ENCODE data around the gene TUBA4B.

Gene TUBA4B

DNA sequence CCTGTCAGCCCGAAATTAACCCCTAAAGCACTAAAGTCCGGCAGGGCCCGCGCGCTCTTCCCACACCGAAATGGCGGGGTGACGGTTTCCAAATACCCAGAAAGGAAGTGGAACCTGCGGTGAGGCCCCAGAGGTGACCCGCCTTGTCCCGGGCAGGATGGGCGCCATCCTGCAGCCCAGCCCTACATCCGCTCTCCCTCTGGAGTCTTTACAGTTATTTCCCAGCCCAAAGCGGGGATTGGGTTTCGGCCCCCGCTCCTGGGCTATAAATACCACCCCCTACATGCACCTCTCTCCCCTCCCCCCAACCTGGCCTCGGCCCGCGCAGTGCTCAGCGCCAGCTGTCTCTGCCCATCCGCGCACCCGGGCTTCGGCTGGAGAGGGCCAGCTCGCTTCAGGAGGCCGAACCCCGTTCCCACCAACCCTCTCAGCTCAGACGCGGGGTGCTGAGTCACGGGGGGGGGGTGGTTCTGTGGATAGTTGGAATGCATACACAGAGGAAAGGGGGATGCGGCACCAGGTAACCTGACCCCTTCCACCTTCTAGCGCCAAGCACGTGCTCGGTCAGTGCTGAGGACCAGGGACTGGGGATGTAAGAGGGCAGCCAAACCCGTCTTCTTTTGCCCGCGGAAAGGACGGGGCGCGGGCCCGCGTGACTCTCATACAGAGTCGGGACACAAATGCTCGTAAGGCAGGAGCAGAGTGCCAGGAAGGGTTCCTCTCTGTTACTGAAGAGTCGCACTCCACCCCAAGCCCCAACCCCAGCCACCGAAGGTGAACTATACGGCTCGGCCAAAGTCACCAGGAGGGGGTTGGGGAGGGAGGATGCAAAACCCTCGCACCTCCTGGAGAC, at the start of gene TUBA4B:
Gene TUBA4B, plus strand, starts transcription at position 344 of the 853 bp plus-strand sequence. Its CDS starts 165 bp downstream, at position 509.
- TF ChIP-seq, protein P1, sequence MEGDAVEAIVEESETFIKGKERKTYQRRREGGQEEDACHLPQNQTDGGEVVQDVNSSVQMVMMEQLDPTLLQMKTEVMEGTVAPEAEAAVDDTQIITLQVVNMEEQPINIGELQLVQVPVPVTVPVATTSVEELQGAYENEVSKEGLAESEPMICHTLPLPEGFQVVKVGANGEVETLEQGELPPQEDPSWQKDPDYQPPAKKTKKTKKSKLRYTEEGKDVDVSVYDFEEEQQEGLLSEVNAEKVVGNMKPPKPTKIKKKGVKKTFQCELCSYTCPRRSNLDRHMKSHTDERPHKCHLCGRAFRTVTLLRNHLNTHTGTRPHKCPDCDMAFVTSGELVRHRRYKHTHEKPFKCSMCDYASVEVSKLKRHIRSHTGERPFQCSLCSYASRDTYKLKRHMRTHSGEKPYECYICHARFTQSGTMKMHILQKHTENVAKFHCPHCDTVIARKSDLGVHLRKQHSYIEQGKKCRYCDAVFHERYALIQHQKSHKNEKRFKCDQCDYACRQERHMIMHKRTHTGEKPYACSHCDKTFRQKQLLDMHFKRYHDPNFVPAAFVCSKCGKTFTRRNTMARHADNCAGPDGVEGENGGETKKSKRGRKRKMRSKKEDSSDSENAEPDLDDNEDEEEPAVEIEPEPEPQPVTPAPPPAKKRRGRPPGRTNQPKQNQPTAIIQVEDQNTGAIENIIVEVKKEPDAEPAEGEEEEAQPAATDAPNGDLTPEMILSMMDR (IDR thresholded peaks at IDR 0.05): no peak

DNA sequence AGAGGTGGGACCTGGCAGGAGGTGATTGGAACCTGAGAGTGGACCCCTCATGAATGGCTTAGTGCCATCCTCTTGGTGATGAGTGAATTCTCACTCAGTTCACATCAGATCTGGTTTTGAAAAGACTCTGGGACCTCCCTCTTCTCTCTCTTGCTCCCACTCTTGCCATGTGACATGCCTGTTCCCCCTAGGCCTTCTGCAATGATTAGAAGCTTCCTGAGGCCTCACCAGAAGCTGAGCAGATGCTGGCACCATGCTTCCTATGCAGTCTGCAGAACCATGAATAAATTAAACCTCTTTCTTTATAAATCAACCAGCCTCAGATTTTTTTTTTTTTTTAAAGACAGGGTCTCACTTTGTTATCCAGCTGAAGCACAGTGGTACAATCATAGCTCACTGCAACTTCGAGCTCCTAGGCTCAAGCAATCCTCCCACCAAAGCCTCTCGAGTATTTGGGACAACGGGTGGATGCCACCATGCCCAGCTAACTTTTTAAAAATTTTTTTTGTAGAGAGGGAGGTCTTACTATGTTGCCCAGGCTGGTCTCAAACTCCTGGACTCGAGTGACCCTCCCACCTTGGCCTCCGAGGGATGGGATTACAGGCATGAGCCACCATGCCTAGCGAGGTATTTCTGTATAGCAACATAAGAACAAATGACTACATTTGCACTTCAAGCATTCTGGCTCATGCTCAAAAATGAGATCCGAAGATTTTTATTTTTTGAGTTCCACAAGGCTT, 48.4 kb upstream of the TUBA4B start:
- TF ChIP-seq, protein P1 (IDR thresholded peaks at IDR 0.05): no peak

DNA sequence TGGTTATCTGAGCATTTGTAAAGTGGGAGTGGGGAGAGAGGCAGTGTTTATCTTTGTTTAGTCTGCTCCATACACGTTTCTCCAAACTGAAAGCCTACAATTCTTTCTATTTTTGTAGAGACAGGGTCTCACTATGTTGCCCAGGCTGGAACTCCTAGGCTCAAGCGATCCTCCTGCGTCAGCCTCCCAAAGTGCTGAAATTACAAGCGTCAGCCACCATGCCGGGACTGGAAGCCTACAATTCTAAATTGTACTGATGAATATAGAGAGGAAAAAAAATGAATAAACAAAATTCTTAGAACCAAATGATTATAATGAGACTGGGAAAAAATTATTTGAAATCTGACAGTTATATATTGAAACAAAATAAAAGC, 47.9 kb upstream of the TUBA4B start:
- TF ChIP-seq, protein P1 (IDR thresholded peaks at IDR 0.05): no peak

DNA sequence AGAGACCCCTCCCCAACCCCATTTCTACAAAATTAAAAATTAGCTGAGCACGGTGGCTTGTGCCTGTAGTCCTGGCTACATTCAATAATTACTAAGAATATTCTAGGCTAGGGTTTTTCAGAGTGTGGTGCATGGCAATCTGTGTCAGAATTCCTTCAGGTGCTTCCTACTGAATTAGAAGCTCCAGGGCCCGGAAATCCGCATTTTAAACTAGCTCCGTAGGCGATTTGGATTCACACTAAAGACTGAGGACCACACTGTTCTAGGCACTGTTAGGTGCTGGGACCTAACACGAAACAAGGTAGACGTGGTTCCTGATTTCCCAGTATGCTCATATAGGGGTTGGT, 47.1 kb upstream of the TUBA4B start:
- TF ChIP-seq, protein P1 (IDR thresholded peaks at IDR 0.05): no peak

DNA sequence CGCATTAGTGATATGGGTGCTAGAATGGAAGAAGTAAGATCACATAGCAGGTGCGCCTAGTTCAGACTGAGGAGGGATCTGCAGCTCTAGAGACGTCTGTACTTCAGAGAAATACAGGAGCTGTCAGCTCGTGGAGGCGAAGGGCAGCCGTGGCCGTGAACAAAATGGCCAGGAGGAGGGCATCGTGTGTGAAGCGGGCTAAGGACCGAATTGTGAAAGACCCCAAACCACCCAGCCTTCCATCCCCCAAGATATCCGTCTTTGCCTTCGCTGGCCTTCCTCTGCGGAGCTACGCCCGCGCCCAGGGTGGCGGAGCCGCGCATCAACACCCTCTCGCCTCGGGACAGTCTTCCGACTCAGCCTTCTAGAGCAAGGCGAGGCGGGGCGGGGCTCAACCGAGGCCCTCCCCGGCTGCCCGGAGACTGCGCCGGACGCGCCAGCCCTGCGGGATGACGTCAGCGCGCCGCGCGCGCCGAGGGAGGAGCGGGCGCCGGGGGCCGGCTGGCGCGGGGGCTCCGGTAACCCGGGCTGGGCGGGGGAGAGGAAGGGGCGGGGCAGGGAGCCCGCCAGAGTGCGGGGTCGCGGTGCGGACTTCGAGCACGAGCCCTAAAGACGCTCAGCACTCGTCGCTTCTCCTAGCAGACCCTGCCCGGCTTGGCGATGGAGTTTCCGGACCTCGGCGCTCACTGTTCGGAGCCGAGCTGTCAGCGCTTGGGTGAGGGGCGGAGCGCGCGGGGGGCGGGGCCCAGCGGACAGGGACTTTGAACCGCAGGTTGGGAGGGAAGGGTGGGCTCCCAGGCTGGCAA, 46.5 kb upstream of the TUBA4B start, which contains the start of gene ZFAND2B:
Gene ZFAND2B, plus strand, starts transcription at position 455 of the 806 bp plus-strand sequence. Its CDS starts 206 bp downstream, at position 661.
- TF ChIP-seq, protein P1 (IDR thresholded peaks at IDR 0.05): no peak

DNA sequence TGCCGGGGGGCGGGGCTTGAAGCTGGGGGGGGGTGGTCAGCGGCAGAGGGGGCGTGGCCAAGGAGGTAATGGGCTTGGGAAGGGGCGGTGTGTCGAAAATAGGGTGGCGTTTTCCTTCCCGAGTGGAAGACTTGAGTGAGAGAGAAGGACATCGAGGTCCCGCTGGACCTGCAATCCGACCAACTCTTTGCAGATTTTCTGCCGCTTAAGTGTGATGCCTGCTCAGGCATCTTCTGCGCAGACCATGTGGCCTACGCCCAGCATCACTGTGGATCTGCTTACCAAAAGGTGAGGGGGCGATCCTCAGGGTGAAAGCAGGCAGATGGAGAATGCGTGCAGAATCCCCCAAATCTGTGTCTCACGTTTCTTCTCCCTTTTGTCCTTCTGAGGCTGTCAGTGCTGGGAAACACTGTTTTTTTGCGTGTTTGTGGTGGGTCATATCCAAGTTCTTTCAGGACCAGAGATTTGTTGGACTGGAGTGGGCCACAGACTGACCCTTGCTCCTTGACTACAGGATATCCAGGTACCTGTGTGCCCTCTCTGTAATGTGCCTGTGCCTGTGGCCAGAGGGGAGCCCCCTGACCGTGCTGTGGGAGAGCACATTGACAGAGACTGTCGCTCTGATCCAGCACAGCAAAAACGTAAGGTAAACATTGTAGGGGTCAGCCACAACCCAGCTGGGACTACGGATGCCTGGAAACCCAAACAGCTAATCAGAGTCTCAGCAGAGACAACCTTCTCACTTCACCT, 45.7 kb upstream of the TUBA4B start:
- TF ChIP-seq, protein P1 (IDR thresholded peaks at IDR 0.05): no peak

Measured in LNCAP (cell line).